ENCODE results near the gene RFC1.

GRCh38 chr4:39330353-39330752 is 35.8 kb downstream of the RFC1 start:
- TF ChIP-seq CTCF (IDR thresholded peaks at IDR 0.05) (no peak), POLR2A (IDR thresholded peaks at IDR 0.05) (no peak), POLR2AphosphoS5 (IDR thresholded peaks at IDR 0.05) (no peak)

Measured in prostate gland (tissue), 2 donors.